ENCODE measurements around the gene GALNT15. TPM values are rescaled to one million over a fixed set of nuclear protein-coding genes. Genes with fewer than 3 reads are reported as not detected.

GALNT15 gene
- total RNA-seq, 3 donors from 2014 or later: 5.5 to 47.0 (median 12.5) TPM

GRCh38 chr3:16227566-16227965, 53.1 kb downstream of the GALNT15 start:
- ATAC-seq (no peak), DNase-seq (no peak)
- no peak for TF ChIP-seq CTCF (IDR thresholded peaks at IDR 0.05)
- intact Hi-C loops (cut with DNase I, micrococcal nuclease): no loop called here
- Histone ChIP-seq H3K4me3 (no peak overlapping the region), H3K36me3 (ENCODE audit: low read depth) (no peaks in the 10 kb centered on the region), H3K9me3 (no peaks in the 10 kb centered on the region), H3K4me1 (ENCODE audit: low read depth) (no peaks in the 10 kb centered on the region)

- ATAC-seq: no peak
- no peak for TF ChIP-seq CTCF (IDR thresholded peaks at IDR 0.05)
- no peak for DNase-seq
- Histone ChIP-seq H3K36me3 (ENCODE audit: low read depth) (no peaks in the 10 kb centered on the region), H3K4me3 (no peak overlapping the region), H3K9me3 (no peaks in the 10 kb centered on the region), H3K4me1 (ENCODE audit: low read depth) (no peaks in the 10 kb centered on the region)
- intact Hi-C loops (cut with DNase I, micrococcal nuclease): no loop called here
These were observed 55.2 kb downstream of the GALNT15 start for GRCh38 chr3:16229681-16230080.

GRCh38 chr3:16231983-16232382, 57.5 kb downstream of the GALNT15 start:
- H3K36me3 ChIP-seq (ENCODE audit: low read depth): no peaks in the 10 kb centered on the region
- H3K9me3 ChIP-seq: no peaks in the 10 kb centered on the region
- no peak overlapping the region for H3K4me3 ChIP-seq
- ATAC-seq (no peak), DNase-seq (no peak)
- intact Hi-C loops (cut with DNase I, micrococcal nuclease): no loop called here
- no peaks in the 10 kb centered on the region for H3K4me1 ChIP-seq (ENCODE audit: low read depth)
- no peak for TF ChIP-seq CTCF (IDR thresholded peaks at IDR 0.05)

- no peaks in the 10 kb centered on the region for H3K36me3 ChIP-seq (ENCODE audit: low read depth)
- ATAC-seq: no peak
- intact Hi-C loops (cut with DNase I, micrococcal nuclease): no loop called here
These were observed 59.3 kb downstream of the GALNT15 start for GRCh38 chr3:16233806-16234205.

GRCh38 chr3:16234281-16234680, 59.8 kb downstream of the GALNT15 start:
- ATAC-seq (no peak), DNase-seq (no peak)
- intact Hi-C loops (cut with DNase I, micrococcal nuclease): no loop called here
- Histone ChIP-seq H3K9me3 (no peaks in the 10 kb centered on the region), H3K4me1 (ENCODE audit: low read depth) (no peaks in the 10 kb centered on the region), H3K36me3 (ENCODE audit: low read depth) (no peaks in the 10 kb centered on the region), H3K4me3 (no peak overlapping the region)
- no peak for TF ChIP-seq CTCF (IDR thresholded peaks at IDR 0.05)

More at GRCh38 chr3:16233806-16234205, 59.3 kb downstream of the GALNT15 start:
- Histone ChIP-seq H3K4me3 (no peak overlapping the region), H3K9me3 (no peaks in the 10 kb centered on the region), H3K4me1 (ENCODE audit: low read depth) (no peaks in the 10 kb centered on the region)
- no peak for DNase-seq
- TF ChIP-seq CTCF (IDR thresholded peaks at IDR 0.05): no peak

- intact Hi-C loops (cut with DNase I, micrococcal nuclease): no loop called here
- Histone ChIP-seq H3K4me1 (ENCODE audit: low read depth) (no peaks in the 10 kb centered on the region), H3K4me3 (no peak overlapping the region), H3K36me3 (ENCODE audit: low read depth) (no peaks in the 10 kb centered on the region), H3K9me3 (no peaks in the 10 kb centered on the region)
- no peak for DNase-seq
- TF ChIP-seq CTCF (IDR thresholded peaks at IDR 0.05): no peak
- no peak for ATAC-seq
These were observed 61.7 kb downstream of the GALNT15 start for GRCh38 chr3:16236030-16236639.

Data from mucosa of descending colon (tissue), 3 donors.